Parathyroid adenoma (tissue), 2 donors: Measurements from ENCODE around the gene MRPS23.

Experiments
- H2AFZ ChIP-seq: fragments of 300-600 bp; sonication (generic); one replicate; pipeline ENCODE4 v1.7.0; 2017; ENCODE audit warnings: antibody characterized with exemption, mild to moderate bottlenecking
- H3K27ac ChIP-seq: fragments of 300-600 bp; sonication (generic); one replicate; pipeline ENCODE4 v1.7.0; 2017
- H3K27me3 ChIP-seq: fragments of 300-600 bp; sonication (generic); one replicate; pipeline ENCODE4 v1.7.0; 2017; ENCODE audit warnings: low read length; ENCODE audit not compliant: control insufficient read depth, insufficient read depth
- H3K36me3 ChIP-seq: fragments of 300-600 bp; sonication (generic); one replicate; pipeline ENCODE4 v1.7.0; 2017; ENCODE audit warnings: low read length; ENCODE audit not compliant: control insufficient read depth, insufficient read depth
- H3K4me1 ChIP-seq: fragments of 300-600 bp; sonication (generic); one replicate; pipeline ENCODE4 v1.7.0; 2017; ENCODE audit warnings: control low read depth
- H3K4me2 ChIP-seq: fragments of 300-600 bp; sonication (generic); one replicate; pipeline ENCODE4 v1.7.0; 2017; ENCODE audit warnings: low read length
- H3K4me3 ChIP-seq: fragments of 300-600 bp; sonication (generic); one replicate; pipeline ENCODE4 v1.7.0; 2017; ENCODE audit warnings: low read depth, low read length
- H3K79me2 ChIP-seq: fragments of 300-600 bp; sonication (generic); one replicate; pipeline ENCODE4 v1.7.0; 2017; ENCODE audit warnings: control low read depth
- H3K9ac ChIP-seq: fragments of 300-600 bp; sonication (generic); one replicate; pipeline ENCODE4 v1.7.0; 2017; ENCODE audit warnings: mild to moderate bottlenecking
- H3K9me3 ChIP-seq: fragments of 300-600 bp; sonication (generic); one replicate; pipeline ENCODE4 v1.7.0; 2017; ENCODE audit warnings: low read length; ENCODE audit not compliant: control insufficient read depth
- CTCF ChIP-seq: fragments of 300-600 bp; sonication (generic); IDR thresholded peaks from one replicate; pipeline ENCODE4 v1.7.0; 2017; ENCODE audit warnings: antibody characterized with exemption, mild to moderate bottlenecking
- donor health status: primary hyperparathyroidism.

The MRPS23 gene

GRCh38 chr17:57861000-57861789, 11.4 kb upstream of the MRPS23 start:
- H3K36me3 ChIP-seq, result no peaks in the 10 kb centered on the region
- no peaks in the 10 kb centered on the region for H3K79me2 ChIP-seq
- H3K9me3 ChIP-seq, result no peaks in the 10 kb centered on the region
- no peaks in the 10 kb centered on the region for H3K27me3 ChIP-seq
- H3K27ac ChIP-seq, result peak overlapping the region; percentile 29
- TF ChIP-seq CTCF, result no peak
- H3K4me1 ChIP-seq, result peaks cover 9% of the 10 kb centered on the region
- peak overlapping the region; percentile 46 for H3K4me3 ChIP-seq
- no peak overlapping the region for H3K9ac ChIP-seq
- H3K4me2 ChIP-seq, result peak overlapping the region; percentile 74
- H2AFZ ChIP-seq, result peak overlapping the region; percentile 76

GRCh38 chr17:57860414-57860999, 10.7 kb upstream of the MRPS23 start:
- Histone ChIP-seq H3K36me3 (no peaks in the 10 kb centered on the region), H3K4me1 (peaks cover 9% of the 10 kb centered on the region), H3K9ac (no peak overlapping the region), H3K27me3 (no peaks in the 10 kb centered on the region), H3K79me2 (no peaks in the 10 kb centered on the region), H3K4me3 (no peak overlapping the region), H3K4me2 (peak overlapping the region; percentile 74), H3K9me3 (no peaks in the 10 kb centered on the region), H2AFZ (peak overlapping the region; percentile 76), H3K27ac (no peak overlapping the region)
- TF ChIP-seq CTCF, result no peak

DNA sequence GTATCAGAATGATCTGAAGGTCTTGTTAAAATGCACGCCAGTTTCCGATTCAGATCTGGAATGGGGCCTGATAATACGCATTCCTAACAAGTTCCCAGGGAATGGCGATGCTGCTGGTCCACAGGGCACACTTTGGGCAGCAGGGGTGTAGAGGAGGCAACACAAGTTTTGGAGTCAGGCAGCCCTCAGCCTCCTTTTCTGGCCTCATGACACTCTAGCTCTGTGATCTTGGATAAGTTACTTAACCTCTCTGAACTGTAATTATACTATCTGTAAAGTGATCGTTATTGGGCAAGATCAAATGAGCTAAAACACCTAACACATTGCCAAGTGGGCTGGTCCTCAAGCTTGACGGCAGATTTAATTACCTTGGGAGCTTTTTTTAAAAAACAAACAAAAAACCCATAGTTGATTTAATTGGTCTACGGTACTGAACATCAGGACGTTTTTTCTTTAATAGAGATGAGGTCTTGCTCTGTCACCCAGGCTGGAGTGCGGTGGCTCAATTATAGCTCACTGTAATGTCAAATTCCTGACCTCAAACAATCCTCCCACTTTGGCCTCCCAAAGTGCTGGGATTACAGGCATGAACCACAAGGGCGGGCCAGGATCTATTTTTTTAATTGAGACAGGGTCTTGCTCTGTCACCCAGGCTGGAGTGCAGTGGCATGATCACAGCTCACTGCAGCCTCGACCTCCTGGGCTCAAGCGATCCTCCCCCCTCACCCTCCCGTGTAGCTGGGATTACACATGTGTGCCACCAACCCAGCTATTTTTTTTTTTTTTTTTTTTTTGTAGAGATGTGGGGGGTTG, 10.0 kb upstream of the MRPS23 start:
- Histone ChIP-seq H3K9me3 (no peaks in the 10 kb centered on the region), H3K4me1 (peaks cover 9% of the 10 kb centered on the region), H3K36me3 (no peaks in the 10 kb centered on the region), H3K4me2 (no peak overlapping the region), H3K4me3 (no peak overlapping the region), H3K27me3 (no peaks in the 10 kb centered on the region), H3K27ac (no peak overlapping the region), H2AFZ (no peak overlapping the region), H3K79me2 (no peaks in the 10 kb centered on the region), H3K9ac (no peak overlapping the region)
- TF ChIP-seq CTCF, result no peak

DNA sequence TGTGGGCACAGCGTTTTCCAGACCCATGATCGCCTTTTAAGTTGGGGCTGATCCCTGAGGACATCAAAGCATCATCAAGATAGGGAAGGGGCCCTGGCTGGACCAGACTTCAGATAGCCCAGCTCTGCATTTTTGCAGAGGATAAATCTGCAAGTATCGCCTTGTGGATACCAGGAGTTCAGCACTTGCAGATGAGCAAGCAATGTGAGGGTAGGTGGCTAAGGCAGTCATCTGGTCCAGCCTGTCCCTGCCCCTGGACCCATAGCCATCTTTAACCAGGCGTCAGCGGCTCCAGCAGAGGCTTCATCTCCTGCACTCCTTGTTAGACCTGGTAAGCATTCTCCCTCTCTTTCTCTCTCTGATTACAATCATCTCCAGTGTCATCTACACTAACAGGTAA, 9.0 kb upstream of the MRPS23 start:
- H3K4me1 ChIP-seq, result peaks cover 9% of the 10 kb centered on the region
- H3K9ac ChIP-seq, result no peak overlapping the region
- no peaks in the 10 kb centered on the region for H3K27me3 ChIP-seq
- no peaks in the 10 kb centered on the region for H3K9me3 ChIP-seq
- no peaks in the 10 kb centered on the region for H3K79me2 ChIP-seq
- no peak overlapping the region for H2AFZ ChIP-seq
- TF ChIP-seq CTCF, result no peak
- no peaks in the 10 kb centered on the region for H3K36me3 ChIP-seq
- H3K4me3 ChIP-seq, result no peak overlapping the region
- no peak overlapping the region for H3K27ac ChIP-seq
- H3K4me2 ChIP-seq, result no peak overlapping the region
